CD4-positive, alpha-beta T cell treated with Interleukin-12 subunit alpha and Interleukin-12 subunit beta, for 1 hour (primary cell): ENCODE data around the gene HYOU1.
"Not testable (repeated sequence)": the region's sequence is repeated elsewhere in the genome, so short reads cannot be mapped to it uniquely, and the experiment has no call there.

Experiments used
- DNase-seq: peaks from one replicate; pipeline ENCODE4 v3.0.0-alpha.2; 2020

Gene HYOU1

GRCh38 chr11:119084663-119085436 lies 27.8 kb upstream of the HYOU1 start, which contains the start of gene HMBS:
Gene HMBS (plus strand): TSS chr11:119084881. CDS start chr11:119085034, 153 bp downstream.
- DNase-seq: peak; percentile 93

- no peak for DNase-seq
These were observed 24.8 kb upstream of the HYOU1 start for GRCh38 chr11:119081682-119082260.

DNA sequence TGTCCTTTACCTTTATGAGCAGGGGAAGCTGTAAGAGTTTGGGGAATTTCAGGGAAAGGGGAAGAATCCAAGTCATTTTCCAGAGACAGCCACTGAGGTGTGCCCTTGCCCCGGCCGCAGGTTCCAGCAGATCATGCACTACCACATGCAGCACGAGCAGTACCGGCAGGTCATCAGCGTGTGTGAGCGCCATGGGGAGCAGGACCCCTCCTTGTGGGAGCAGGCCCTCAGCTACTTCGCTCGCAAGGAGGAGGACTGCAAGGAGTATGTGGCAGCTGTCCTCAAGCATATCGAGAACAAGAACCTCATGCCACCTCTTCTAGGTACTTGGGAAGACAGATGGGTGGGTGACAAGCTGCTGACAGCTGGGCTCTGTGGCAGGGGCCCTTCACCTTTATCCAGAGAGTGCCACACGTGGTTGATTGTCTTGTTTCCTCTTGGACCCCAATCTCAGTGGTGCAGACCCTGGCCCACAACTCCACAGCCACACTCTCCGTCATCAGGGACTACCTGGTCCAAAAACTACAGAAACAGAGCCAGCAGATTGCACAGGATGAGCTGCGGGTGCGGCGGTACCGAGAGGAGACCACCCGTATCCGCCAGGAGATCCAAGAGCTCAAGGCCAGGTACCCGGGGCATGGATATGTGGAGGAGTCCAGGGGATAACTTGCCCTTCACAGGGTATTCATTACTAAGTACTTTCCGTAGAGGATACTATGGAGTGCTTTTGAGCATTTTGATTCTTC lies 21.8 kb upstream of the HYOU1 start:
- no peak for DNase-seq

DNA sequence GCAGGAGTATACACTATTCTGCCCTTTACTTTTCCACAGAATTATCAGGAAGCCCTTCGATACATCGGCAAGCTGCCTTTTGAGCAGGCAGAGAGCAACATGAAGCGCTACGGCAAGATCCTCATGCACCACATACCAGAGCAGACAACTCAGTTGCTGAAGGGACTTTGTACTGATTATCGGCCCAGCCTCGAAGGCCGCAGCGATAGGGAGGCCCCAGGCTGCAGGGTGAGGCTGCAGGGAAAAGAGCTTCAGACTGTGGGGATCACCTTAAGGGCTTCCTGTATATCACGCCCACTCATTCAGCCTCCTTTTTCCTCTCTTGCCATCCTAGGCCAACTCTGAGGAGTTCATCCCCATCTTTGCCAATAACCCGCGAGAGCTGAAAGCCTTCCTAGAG lies 20.8 kb upstream of the HYOU1 start:
- DNase-seq: no peak

DNA sequence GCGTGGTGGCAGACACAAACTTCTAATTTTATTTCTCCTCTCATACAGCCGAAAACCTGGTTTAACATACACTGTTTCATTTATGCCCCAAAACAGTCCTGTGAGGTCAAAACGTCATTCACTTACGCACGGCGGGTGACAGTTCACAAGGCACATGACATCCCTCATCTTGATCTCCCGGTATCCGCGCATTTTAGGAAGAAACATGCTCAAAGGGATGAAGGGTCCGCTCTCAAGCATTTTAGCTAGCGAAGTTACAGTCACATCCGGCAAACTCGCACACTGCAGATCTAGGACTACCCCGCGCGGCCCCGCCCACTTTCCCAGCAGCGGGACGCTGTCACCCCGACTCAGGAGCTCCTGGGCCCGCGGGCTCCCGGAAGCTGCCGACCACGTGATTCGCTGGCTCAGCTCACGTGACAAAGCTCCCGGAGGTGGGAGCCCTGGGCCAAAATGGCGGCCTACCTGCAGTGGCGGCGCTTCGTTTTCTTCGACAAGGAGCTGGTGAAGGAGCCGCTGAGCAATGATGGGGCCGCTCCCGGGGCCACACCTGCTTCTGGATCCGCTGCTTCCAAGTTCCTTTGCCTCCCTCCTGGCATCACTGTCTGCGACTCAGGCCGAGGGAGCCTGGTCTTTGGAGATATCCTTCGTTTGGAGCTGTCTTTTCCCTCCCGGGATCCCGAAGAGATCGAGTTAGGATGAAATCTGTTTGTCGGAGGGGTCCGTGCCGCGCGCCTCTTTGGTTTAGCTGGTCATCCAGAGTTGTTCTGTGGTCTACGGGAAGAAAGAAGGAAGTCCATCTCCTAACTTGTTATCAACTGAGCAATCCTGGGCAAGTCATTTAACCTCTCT lies 10.6 kb upstream of the HYOU1 start, which contains the start of gene VPS11:
VPS11 (plus strand) TSS at position 448 of the 852 bp plus-strand sequence; CDS start at position 454, 6 bp downstream.
- peak; percentile 97 for DNase-seq

DNA sequence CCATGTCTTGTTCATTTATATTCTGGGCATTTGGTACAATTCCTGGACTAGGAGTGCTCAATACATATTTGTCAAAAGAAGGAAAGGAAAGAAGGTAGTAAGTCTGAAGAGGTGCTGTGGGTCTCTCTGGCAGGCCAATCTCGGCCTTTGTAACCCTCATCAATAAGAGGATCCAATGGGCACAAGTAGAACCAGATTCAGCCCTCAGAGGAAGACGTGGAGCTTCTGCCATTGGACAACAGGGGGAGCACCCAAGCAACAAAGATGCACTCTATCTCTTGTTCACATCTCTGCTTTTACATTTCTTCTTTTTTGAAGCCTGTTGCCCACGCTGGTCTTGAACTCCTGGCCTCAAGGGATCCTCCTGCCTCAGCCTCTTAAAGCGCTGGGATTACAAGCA lies 8.4 kb upstream of the HYOU1 start:
- DNase-seq: peak; percentile 67

- no peak for DNase-seq
These were observed 5.8 kb upstream of the HYOU1 start for GRCh38 chr11:119062779-119063178.

GRCh38 chr11:119061256-119061655 lies 4.3 kb upstream of the HYOU1 start:
- no peak for DNase-seq

GRCh38 chr11:119059128-119059527 lies 2.1 kb upstream of the HYOU1 start:
- not testable (repeated sequence) for DNase-seq

GRCh38 chr11:119056421-119056999 lies 495 bp downstream of the HYOU1 start:
- DNase-seq: peak; percentile 67

- DNase-seq: peak; percentile 26
These were observed 1.1 kb downstream of the HYOU1 start for GRCh38 chr11:119055901-119056300.

DNA sequence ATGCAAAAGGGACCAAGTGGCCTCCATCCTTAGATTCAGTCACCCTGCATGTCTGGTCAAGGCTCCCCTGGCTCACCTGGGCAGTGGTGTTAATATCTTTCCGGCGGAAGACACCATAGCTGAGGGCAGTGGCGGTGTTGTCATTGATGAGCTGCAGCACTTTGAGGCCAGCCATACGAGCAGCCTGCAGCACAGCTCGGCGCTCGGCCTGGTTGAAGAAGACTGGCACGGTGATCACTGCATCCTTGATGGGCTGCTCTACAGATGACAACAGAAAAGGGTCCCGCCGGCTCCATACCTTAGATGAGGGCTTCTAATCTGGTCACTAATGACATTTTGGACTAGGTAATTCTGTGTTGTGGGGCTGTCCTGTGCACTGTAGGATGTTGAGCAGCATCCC lies 2.6 kb downstream of the HYOU1 start:
- no peak for DNase-seq

- no peak for DNase-seq
These were observed 4.7 kb downstream of the HYOU1 start for GRCh38 chr11:119052163-119052814.

DNA sequence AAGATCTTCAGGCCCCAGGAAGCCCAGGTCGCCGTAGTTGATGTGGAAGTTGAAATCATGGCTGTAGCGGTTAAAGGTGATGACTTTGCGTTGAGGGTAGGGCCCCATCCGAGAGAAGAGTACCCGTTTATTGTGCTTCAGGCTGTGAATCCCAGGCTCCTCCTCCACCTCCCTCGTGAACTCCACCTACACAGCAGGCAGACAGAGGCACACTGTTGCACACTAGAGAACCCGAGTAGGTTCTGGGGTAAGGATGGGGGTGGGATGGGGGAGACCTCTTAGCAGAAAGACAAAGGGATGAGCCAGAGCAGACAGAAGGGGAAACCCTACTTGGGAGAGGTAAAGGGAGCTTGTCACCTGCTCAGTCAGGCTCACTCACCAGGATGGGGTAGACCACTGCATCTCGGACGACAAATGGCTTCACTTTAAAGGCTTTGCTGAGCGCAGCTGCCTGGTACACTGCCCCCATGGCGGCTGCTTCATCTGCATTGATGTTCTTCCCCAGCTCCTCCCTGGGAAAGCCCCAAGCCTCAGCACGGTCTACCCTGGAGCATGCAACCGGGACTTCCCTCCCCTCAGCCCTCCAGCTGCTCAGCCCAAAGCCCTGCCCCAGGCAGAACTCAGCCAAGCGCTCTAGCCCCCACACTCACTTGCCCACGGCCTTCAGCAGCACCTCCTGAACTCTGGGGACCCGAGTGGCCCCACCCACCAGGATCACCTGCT lies 5.4 kb downstream of the HYOU1 start:
- DNase-seq: peak; percentile 46

DNA sequence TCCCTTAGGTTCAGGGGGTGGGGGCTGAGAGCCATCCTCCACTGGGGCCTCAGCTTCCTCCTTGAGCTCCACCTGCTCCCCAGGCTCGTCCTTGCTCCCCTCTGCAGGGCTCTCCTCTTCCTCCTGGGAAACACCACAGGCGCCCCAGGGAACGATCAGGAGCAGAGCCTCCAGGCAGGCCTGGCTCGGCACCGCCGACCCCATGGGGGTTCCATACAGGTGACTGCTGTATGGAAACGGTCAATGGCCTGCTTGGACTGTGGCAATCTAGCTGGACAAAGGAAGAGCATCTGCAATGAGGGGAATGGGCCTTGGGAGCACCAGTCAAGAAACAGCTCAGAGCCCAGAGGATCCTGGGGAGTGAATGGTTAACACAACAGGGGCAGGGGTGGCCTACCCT lies 7.9 kb downstream of the HYOU1 start:
- DNase-seq: no peak

DNA sequence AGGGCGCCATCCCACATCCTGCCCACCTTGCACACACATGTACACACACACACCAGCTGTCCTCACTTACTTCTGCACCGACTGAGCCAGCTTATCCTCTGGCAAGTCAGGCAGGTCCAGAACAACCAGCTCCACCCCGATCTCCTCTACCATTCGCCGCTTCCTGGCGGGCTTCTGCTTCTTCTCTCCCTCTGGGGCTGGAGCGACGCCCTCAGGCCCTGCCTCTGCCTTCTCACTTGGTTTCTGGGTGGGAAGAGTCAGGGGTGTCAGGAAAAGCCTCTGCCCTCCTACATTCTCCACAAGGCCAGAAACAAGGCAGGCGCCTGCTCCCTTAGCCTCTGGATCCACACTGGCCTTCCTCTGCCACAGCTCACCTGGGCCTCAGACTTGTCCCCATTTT lies 8.4 kb downstream of the HYOU1 start:
- DNase-seq: no peak

DNA sequence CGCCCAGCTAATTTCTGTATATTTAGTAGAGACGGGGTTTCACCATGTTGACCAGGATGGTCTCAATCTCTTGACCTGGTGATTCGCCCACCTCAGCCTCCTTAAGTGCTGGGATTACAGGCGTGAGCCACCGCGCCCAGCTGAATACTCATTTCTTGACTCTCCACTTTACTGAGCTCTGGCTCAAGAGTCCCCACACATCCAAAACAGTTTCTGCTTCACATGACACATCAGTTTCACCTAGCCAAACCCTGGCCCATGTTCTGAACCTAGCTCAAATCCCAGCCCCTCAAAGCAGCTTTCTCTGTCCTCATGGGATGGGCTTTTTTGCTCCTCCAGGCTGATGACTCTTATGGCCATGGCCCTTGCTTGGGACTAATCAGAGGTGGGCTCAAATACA lies 9.8 kb downstream of the HYOU1 start:
- DNase-seq: no peak

- no peak for DNase-seq
These were observed 10.5 kb downstream of the HYOU1 start for GRCh38 chr11:119046489-119046888.

DNA sequence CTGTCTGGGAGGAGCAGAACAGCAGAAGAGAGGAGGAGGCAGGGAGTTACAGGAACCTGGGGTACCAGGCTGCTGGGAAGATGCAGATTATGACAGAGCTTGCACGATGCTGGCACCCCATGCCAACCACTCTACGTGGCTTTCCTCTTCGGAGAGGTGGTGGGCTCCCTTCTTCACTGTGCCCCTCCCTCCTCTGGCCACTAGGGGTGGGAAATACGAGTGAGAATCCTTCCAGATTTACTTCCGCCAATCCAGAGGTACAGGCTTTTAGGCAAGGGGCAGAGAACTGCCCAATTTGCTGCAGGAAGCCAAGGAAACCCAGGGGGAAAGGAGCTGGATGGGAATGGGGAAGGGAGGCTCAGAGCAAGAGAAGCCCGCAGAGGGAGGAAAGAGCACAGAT lies 12.3 kb downstream of the HYOU1 start:
- DNase-seq: no peak

DNA sequence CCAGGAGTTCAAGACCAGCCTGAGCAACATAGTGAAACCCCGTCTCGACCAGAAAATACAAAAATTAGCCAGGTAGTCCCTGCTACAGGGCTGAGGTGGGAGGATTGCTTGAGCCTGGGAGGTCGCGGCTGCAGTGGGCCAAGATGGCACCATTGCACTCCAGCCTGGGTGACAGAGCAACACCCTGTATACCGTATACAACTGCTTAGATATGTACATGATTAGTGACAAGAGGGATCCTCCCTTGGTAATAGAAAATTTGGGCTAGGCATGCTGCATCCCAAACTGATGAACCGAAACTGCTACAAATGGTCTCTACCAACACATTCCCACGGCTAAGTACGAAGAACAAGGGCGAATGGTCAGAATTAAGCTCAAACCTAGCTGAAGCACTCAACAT lies 14.1 kb downstream of the HYOU1 start:
- no peak for DNase-seq
